22Rv1 (cell line): ENCODE measurements around the gene TCEAL9.

ENCODE experiments used
- ZFX ChIP-seq: fragments of 450-650 bp; IDR thresholded peaks from 2 replicates; pipeline ENCODE4 v1.6.1; 2017; ENCODE audit warnings: antibody characterized with exemption, borderline replicate concordance
- TF ChIP-seq, protein P1 (sequence below): fragments of 450-650 bp; IDR thresholded peaks from 2 replicates; pipeline ENCODE4 v1.5.1; 2017; ENCODE audit warnings: mild to moderate bottlenecking

DNA sequence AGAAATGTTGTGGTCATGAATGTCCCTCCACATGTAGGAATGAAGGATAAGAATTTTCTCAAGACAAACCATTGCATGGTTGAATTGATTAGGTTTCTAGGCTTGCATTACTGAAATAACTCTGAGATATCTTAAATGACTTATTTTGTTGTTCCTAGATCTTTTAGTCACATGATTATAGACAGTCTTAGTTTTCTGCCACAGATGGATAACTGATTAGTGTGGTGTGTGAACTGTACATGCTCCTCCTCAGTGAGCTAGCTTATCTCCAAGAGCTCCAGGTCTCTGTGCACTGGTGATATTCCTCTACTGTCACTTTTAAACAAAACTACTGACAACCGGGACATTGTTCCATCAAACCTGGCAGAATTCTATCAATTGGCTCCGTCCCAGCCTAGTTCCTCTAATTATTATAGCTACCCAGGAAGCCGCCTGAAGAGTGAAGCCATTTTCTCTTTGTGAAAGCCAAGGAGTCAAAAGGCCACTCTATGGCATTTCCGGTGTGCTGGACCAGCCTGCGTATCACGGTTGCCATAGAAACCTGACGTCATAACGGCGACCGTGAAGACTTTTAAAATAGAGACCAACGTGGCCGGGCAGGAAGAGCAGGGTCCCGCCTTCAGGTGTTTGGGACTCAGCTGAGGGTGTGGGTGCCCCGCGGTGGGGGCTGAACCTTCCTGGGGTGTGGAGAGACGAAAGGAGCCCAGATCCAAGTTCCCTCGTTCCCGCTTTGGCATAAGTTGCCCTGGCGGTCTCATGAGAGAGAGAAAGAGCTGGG lies 48.1 kb downstream of the TCEAL9 start:
- no peak for TF ChIP-seq ZFX
- TF ChIP-seq, protein P1, sequence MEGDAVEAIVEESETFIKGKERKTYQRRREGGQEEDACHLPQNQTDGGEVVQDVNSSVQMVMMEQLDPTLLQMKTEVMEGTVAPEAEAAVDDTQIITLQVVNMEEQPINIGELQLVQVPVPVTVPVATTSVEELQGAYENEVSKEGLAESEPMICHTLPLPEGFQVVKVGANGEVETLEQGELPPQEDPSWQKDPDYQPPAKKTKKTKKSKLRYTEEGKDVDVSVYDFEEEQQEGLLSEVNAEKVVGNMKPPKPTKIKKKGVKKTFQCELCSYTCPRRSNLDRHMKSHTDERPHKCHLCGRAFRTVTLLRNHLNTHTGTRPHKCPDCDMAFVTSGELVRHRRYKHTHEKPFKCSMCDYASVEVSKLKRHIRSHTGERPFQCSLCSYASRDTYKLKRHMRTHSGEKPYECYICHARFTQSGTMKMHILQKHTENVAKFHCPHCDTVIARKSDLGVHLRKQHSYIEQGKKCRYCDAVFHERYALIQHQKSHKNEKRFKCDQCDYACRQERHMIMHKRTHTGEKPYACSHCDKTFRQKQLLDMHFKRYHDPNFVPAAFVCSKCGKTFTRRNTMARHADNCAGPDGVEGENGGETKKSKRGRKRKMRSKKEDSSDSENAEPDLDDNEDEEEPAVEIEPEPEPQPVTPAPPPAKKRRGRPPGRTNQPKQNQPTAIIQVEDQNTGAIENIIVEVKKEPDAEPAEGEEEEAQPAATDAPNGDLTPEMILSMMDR: no peak
